ENCODE measurements around the gene CST9.

GRCh38 chr20:23639490-23639958 is 33.8 kb upstream of the CST9 start:
- TF ChIP-seq CTCF (IDR thresholded peaks at IDR 0.05) (no peak), POLR2A (IDR thresholded peaks at IDR 0.05) (no peak)

Measured in ovary (tissue), 3 donors.